Cerebellar nuclear complex (tissue), 1 donor: ENCODE data around the gene NLGN2.

Source experiments
- DNase-seq, 2 experiments: peaks; one replicate each; lab custom pipeline; 2025; lab: John Stamatoyannopoulos, UW

The NLGN2 gene

DNA sequence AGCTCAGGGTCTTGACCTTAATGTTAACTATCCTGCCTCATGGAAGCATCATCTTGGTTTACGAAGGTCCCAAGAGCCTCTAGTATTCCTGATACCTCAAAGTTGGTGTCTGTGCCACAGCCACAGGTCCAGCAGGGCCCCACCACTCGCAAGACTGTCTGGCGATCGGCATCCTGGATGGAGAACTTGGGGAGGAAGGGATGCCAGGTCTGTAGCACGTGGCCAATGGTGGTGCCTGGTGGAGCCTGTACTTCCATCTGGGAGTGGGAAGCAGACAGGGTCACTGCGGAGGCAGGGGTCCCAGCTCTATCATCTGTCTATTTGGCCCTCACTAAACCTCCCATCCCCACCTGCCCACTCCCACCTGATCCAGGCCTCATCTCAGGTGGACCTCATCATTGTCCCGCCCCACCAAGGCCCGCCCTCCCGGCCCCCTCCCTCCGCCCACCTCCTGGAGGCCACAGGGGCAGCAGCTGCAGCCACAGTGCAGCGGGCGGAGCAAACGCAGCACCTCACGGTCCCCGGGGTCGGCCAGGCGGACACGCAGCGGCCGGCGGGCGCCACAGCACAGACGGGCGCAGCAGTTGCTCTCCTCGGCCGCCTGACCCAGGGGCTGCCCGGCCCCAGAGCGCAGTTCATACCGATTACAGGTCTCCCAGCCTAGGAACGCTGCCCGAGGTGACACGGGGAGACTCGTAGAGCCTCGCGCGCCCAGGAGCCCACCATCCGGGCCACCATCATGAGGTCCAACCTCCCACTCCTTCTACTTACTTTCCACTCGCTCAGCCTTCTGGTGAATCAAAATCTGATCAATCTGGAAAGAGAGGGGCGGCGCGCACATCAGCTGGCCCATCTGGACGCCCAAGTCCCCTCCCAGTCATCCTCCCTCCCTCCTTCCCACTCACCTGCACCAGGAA, 14.7 kb upstream of the NLGN2 start:
- no peak for DNase-seq

DNA sequence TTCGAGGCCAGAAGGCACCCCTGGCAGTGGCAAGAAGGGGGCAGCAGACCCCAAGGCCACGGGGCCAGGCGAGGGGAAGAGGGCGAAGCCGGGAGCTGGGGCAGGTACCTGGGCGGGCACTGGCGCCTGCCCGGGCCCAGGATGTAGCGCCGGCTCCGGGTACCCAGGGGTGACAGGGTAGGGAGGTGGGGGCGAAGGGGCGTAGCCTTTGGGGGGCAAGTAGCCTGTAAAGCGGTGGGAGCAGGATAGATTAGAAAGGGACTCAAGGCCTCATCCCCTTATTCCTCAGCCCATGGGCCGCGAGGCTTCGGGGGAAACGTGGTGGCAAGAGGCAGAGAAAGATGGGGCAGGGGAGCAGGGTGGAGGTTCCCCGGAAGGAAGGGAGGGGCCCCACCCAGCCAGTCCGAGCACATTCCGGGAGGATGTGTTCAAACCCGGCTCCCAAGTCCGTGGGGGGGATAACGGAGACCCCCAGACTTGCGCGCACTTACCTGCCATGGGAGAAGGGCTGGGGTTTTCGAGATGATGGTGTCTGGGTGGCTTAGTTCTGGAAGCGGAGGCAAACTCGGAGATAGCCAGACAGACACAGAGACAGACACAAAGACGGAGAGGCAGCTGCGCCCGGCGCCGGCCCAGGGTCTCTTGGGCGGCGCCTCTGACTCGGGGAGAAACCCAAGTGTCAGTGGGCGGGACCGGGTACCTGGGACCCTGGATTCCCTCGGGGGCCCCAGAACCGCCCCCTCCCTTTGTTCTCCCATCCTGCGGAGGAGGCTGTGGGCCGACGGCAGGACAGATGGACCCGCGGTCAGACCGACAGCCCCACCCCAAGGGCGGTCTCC, 13.8 kb upstream of the NLGN2 start:
- no peak for DNase-seq

- peak in 1 of 2 experiments; percentile 46 for DNase-seq
These were observed 13.0 kb upstream of the NLGN2 start, which contains the start of gene PLSCR3 for GRCh38 chr17:7394452-7395191. Gene PLSCR3, minus strand, starts transcription at chr17:7394525. Its CDS starts 415 bp downstream, at chr17:7394110.

DNA sequence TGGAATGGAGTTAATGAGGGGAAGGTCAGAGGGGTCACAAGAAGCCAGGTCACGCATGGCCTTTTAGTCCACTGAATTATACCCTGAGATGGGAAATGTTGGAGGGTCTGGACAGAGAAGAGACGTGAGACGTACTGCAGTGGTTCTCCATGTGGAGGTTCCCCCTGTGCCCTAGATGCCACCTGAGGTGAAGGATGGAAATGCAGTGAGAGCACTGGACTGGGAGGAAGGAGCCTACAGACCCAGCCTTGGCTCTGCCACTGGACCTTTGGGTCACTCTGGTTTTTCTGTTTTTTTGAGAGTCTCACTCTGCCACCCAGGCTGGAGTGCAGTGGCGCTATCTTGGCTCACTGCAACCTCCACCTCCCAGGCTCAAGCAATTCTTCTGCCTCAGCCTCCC, 11.5 kb upstream of the NLGN2 start:
- DNase-seq, result no peak

GRCh38 chr17:7398612-7399011, 9.0 kb upstream of the NLGN2 start:
- no peak for DNase-seq

- DNase-seq, result no peak
These were observed 4.5 kb upstream of the NLGN2 start for GRCh38 chr17:7403043-7403726.

DNA sequence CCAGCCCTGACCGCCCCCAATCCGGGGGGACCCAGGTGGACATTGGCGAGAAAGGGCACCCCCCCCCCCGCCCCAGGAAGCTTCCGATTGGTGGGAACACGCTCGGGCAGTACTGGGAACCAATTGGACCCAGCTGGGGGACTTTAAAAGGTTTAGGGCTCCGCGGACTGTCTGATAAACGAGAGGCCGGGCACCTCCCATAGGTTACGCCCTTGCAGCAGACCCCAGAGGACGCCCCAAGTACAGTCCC, 4.0 kb upstream of the NLGN2 start:
- no peak for DNase-seq

DNA sequence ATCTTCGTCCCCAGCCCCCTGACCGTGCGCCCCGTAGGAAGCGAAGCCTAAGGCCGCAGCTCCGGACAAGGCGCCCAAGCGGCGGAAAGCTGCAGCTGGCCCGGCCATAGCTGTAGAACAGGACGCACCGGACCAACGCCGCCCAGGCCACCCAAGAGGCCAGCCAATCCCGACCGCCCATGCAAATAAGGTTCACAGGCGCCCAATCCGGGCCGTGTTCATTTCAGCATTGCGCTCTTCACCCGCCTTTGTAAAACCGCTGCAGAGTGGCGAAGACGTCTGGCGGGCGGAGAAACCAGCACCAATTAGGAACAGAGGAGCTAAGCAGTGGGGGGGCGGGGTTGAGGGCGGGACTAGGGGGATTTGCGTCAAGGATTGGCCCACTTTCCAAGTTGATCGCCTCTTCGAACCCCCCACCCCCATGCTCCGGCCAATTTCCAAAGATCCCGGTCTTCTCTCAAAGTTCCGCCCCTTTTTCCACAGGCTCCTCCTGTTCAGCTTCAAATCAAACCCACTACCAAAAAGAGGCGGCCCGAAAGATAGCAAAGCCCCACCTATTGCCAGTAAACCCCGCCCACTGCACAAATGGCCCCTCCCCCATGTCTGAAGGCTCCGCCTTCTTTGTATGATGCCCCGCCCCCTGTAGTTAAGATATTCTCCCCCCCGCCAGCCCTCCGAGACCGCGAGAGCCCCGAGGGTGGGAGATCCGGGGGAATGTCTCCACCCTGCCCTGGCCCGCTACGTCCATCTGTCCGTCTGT, 3.5 kb upstream of the NLGN2 start, which contains the start of gene TMEM256:
Gene TMEM256 (minus strand): TSS at position 121 of the 760 bp plus-strand sequence. CDS start 13 bp downstream, at position 108.
- peak; percentile 93 to 94 for DNase-seq

DNA sequence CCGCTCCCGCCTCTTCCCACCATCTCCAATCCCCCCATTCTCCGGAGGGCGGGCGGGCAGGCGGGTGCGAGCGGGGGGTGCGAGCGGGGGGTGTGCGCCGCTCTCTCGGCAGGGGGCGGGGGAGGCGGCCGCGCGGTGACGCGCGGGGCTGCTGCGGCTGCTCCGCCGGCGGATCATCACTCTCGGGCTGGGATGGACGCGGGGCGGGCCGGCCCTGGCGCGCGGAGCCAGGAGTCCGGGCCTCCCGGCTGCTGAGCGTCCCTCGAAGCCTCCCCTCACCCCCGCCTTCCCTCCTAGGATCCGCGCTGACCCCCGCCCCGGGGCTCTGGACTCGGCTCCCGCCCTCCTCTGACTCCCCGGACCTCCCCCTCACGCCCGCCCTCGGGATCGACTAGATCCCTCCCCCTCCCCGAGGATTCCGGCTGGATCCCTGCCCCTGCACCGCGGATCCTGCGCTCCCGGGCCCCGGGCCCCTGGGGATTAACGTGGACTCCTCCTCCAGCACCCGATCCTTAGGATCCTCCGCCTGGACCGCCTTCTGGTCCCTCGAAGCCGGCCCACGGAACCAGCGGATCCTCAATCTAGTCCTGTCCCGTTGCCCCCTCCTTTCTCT, 2.8 kb upstream of the NLGN2 start:
- no peak for DNase-seq

DNA sequence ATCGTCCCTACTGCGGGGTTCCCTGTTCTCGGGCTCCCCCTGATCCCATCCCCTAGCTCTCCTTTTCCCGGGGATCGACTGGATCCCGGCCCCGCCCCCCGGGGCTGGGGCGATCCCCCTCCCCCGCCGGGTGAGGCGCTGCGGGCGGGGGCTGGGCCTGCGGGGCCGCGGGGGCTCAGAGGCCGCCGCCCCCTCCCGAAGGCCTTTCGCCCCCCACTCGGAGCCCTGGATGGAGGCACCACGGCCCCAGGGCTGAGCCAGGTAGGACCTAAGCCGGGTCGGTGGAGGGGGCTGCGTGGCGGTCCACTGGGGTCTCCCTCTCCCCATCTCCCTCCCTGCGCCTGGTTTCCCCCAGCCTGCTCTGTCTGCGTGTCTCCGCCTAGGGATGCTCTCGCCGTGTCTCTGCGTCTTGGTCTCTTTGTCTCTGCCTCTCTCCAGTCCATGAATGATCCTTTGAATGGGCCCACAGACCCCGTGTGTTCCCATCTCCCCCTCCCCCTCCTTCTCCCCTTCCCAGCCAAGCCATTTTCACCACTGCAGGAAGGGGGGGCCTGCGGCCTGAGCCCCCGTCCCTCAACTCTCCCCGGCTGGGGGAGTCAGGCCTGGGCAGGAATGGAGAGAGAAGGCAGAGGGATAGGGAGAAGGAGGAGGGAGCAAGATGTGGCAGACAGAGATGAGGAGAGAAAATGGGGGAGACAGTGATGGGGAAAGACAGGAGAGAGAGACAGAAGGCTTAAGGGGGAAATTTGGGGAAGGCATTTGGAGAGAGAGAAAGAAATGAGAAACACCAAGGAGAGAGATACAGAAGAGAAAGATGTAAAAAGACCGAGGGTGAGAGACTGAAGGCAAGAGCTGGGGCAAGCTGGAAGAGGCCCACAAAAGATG, 2.1 kb upstream of the NLGN2 start:
- DNase-seq, result no peak

GRCh38 chr17:7406235-7406825, 1.3 kb upstream of the NLGN2 start:
- no peak for DNase-seq

DNA sequence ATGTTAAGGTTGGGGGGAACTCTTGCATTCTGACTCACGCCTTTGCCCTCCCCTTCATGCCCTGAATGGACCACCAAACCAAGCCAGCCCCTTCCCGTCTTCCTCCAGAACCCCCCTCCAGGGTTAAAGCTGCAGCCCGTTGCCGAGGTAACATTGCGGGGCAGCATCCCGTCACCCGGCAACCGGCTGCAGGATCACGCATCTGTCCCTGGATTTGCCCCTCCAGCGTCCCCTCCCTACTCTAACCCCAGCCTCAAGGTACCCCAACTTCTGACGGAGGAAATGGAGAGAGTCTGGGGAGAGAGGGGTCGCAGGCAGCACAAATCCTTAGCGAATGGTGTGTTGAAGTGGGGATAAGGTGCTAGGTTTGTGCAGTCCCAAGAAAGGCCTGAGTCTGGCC, 563 bp upstream of the NLGN2 start:
- no peak for DNase-seq

- no peak for DNase-seq
These were observed 645 bp downstream of the NLGN2 start for GRCh38 chr17:7408252-7408727.

GRCh38 chr17:7408863-7409262, 1.2 kb downstream of the NLGN2 start:
- no peak for DNase-seq

GRCh38 chr17:7409716-7410115, 2.1 kb downstream of the NLGN2 start:
- DNase-seq, result no peak

- DNase-seq, result no peak
These were observed 3.2 kb downstream of the NLGN2 start for GRCh38 chr17:7410634-7411426.

DNA sequence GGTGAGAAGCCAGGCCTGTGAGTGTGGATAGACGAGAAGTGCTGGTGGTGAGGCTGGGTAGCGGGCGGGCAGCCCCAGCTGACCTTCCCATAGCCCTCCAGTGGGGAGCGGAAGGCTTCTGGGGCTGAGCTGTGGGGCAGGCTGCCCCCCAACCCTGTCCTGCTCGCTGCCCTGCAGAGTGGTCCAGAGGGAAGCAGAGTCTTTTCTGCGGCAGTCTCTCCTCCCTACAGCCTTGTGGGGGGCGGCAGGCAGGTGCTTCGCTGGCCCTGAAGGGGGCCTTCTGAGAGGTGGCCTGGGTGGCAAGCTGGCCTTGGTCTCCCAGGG, 3.7 kb downstream of the NLGN2 start:
- DNase-seq, result no peak

GRCh38 chr17:7413346-7413985, 5.8 kb downstream of the NLGN2 start:
- no peak for DNase-seq
